Mesenchymal stem cell (in vitro differentiated cells and primary cell): Measurements from ENCODE around the gene JUN.
A peak's percentile ranks its signal among the peaks of the same experiment; 100 is the strongest.

Source experiments
- DNase-seq: peaks from one replicate; pipeline ENCODE4 v3.0.0-alpha.2; 2013
- H2AFZ ChIP-seq: one replicate; pipeline ENCODE4 v1.6.1; 2013; ENCODE audit warnings: low read depth, mild to moderate bottlenecking, control low read depth, inconsistent platforms, low read length, moderate library complexity
- H2AK5ac ChIP-seq: 2 replicates; pipeline ENCODE4 v1.6.1; 2013; ENCODE audit warnings: low read length, moderate library complexity, mild to moderate bottlenecking, inconsistent platforms; ENCODE audit not compliant: severe bottlenecking
- H2BK120ac ChIP-seq: one replicate; pipeline ENCODE4 v1.6.1; 2013; ENCODE audit warnings: low read depth, mild to moderate bottlenecking, inconsistent platforms, low read length, moderate library complexity
- H2BK12ac ChIP-seq, 2 experiments: one replicate each; pipeline ENCODE4 v1.6.1; 2013; ENCODE audit warnings: inconsistent platforms in 2 of 2, low read length in 2 of 2, mild to moderate bottlenecking in 2 of 2, moderate library complexity in 2 of 2, control low read depth in 1 of 2
- H2BK15ac ChIP-seq: one replicate; pipeline ENCODE4 v1.6.1; 2013; ENCODE audit warnings: mild to moderate bottlenecking, low read depth, inconsistent platforms; ENCODE audit not compliant: poor library complexity, severe bottlenecking
- H2BK5ac ChIP-seq: 2 replicates; pipeline ENCODE4 v1.6.1; 2013; ENCODE audit warnings: low read depth, mild to moderate bottlenecking, low read length, control low read depth, inconsistent platforms; ENCODE audit not compliant: poor library complexity, severe bottlenecking
- H3K14ac ChIP-seq, 2 experiments: one replicate each; pipeline ENCODE4 v1.6.1; 2013; ENCODE audit warnings: inconsistent platforms in 2 of 2, low read length in 2 of 2, control low read depth in 1 of 2, mild to moderate bottlenecking in 1 of 2, moderate library complexity in 1 of 2
- H3K18ac ChIP-seq, 2 experiments: one replicate each; pipeline ENCODE4 v1.6.1; 2013; ENCODE audit warnings: inconsistent platforms in 2 of 2, low read length in 2 of 2, control low read depth in 1 of 2, low read depth in 1 of 2, mild to moderate bottlenecking in 1 of 2
- H3K23ac ChIP-seq, 2 experiments: one replicate each; pipeline ENCODE4 v1.6.1; 2013; ENCODE audit warnings: inconsistent platforms in 2 of 2, low read length in 2 of 2, mild to moderate bottlenecking in 2 of 2, moderate library complexity in 2 of 2, control low read depth in 1 of 2
- H3K27ac ChIP-seq: 2 replicates; pipeline ENCODE4 v1.5.1; 2013; ENCODE audit warnings: mild to moderate bottlenecking, moderate library complexity, low read length, control low read depth, inconsistent platforms; ENCODE audit not compliant: poor library complexity, severe bottlenecking
- H3K27me3 ChIP-seq, 2 experiments: 2 replicates each; pipeline versions ENCODE4 v1.6.1 to v1.7.0; 2013; ENCODE audit warnings: low read length in 2 of 2, mild to moderate bottlenecking in 2 of 2, moderate library complexity in 2 of 2, control low read depth in 1 of 2, inconsistent platforms in 1 of 2; ENCODE audit not compliant: control insufficient read depth in 1 of 2, insufficient read depth in 1 of 2
- H3K36me3 ChIP-seq, 2 experiments: 2 replicates each; pipeline versions ENCODE4 v1.6.1 to v1.7.0; 2013; ENCODE audit warnings: low read length in 2 of 2, control low read depth in 1 of 2, inconsistent platforms in 1 of 2, low read depth in 1 of 2, mild to moderate bottlenecking in 1 of 2; ENCODE audit not compliant: insufficient read depth in 2 of 2, control insufficient read depth in 1 of 2
- H3K4ac ChIP-seq, 2 experiments: one replicate each; pipeline ENCODE4 v1.6.1; 2013; ENCODE audit warnings: inconsistent platforms in 2 of 2, low read length in 2 of 2, mild to moderate bottlenecking in 2 of 2, moderate library complexity in 2 of 2, control low read depth in 1 of 2, low read depth in 1 of 2
- H3K4me1 ChIP-seq: 2 replicates; pipeline ENCODE4 v1.6.1; 2013; ENCODE audit warnings: low read depth, low read length, control low read depth; ENCODE audit not compliant: control insufficient read depth, insufficient read depth
- H3K4me2 ChIP-seq: 2 replicates; pipeline ENCODE4 v1.6.1; 2013; ENCODE audit warnings: low read length, mild to moderate bottlenecking, inconsistent platforms; ENCODE audit not compliant: poor library complexity, severe bottlenecking
- H3K4me3 ChIP-seq, 2 experiments: 2 replicates each; pipeline versions ENCODE4 v1.5.1 to v1.7.0; 2013; ENCODE audit warnings: low read length in 2 of 2, mild to moderate bottlenecking in 2 of 2, control low read depth in 1 of 2, low read depth in 1 of 2; ENCODE audit not compliant: insufficient read depth in 1 of 2
- H3K79me1 ChIP-seq: replicated peaks from 2 replicates; pipeline ENCODE4 v1.6.1; 2013; ENCODE audit warnings: mild to moderate bottlenecking, control low read depth, low read length, inconsistent platforms; ENCODE audit not compliant: poor library complexity, severe bottlenecking
- H3K9ac ChIP-seq: 2 replicates; pipeline ENCODE4 v1.7.0; 2013; ENCODE audit warnings: mild to moderate bottlenecking, low read length, moderate library complexity
- H3K9me3 ChIP-seq: 2 replicates; pipeline ENCODE4 v1.7.0; 2013; ENCODE audit warnings: mild to moderate bottlenecking, low read length; ENCODE audit not compliant: control insufficient read depth
- H4K8ac ChIP-seq: one replicate; pipeline ENCODE4 v1.6.1; 2013; ENCODE audit warnings: inconsistent platforms, mild to moderate bottlenecking, low read length, moderate library complexity
- H4K91ac ChIP-seq: one replicate; pipeline ENCODE4 v1.6.1; 2013; ENCODE audit warnings: mild to moderate bottlenecking, low read length, inconsistent platforms
- WGBS: methylation state at CpG from one replicate; pipeline ENCODE4 v1.1.7; 2013; ENCODE audit warnings: mixed read lengths; 5-methylcytosine and 5-hydroxymethylcytosine counted together

The JUN gene

GRCh38 chr1:58813361-58813760, 29.5 kb upstream of the JUN start:
- Histone ChIP-seq H3K9me3 (no peaks in the 10 kb centered on the region), H3K4me2 (no peak overlapping the region), H3K4me1 (peaks cover 18% of the 10 kb centered on the region), H3K79me1 (peaks cover 4% of the 10 kb centered on the region), H3K18ac (peak overlapping the region; percentile 14 to 22), H3K27me3 (no peaks in the 10 kb centered on the region), H2AFZ (no peak overlapping the region), H3K4ac (peak overlapping the region; percentile 74 to 84), H2BK120ac (no peak overlapping the region), H3K14ac (no peak overlapping the region), H4K8ac (no peak overlapping the region), H4K91ac (peak overlapping the region; percentile 52), H3K4me3 (no peak overlapping the region), H2AK5ac (peak overlapping the region; percentile 23), H3K9ac (no peak overlapping the region), H2BK15ac (peak overlapping the region; percentile 87), H3K36me3 (no peaks in the 10 kb centered on the region), H2BK5ac (no peak overlapping the region), H3K27ac (no peak overlapping the region), H3K23ac (no peak overlapping the region), H2BK12ac (peak overlapping the region; percentile 40 to 80)
- WGBS = 63% methylated on average over 1 of the region's 1 CpG
- DNase-seq = peak; percentile 50

GRCh38 chr1:58812926-58813325, 29.1 kb upstream of the JUN start:
- 36% methylated on average over 2 of the region's 4 CpGs for WGBS

DNA sequence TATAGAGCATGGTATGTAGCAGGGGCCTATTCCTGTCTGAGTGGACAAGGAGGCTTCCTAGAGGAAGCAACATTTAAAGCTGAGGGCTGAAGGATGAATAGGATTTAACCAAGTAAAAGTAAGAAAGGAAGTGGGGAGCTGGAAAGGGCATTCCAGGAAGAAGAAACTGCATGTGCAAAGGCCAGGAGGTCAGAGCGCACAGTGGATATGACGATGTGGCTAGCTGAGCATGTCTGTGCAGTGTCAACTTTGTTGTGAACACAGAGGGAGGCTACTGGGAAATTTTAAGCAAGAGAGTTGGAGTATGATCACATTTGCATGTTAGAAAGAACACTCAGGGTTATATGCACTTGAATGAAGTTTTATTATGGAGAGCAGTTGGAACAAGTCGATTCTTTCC, 28.6 kb upstream of the JUN start:
- Histone ChIP-seq H2AK5ac (peak overlapping the region; percentile 24), H3K4me1 (peaks cover 18% of the 10 kb centered on the region), H3K23ac (no peak overlapping the region), H3K4me2 (no peak overlapping the region), H3K36me3 (no peaks in the 10 kb centered on the region), H3K27me3 (no peaks in the 10 kb centered on the region), H3K9ac (no peak overlapping the region), H3K27ac (no peak overlapping the region), H2AFZ (no peak overlapping the region), H2BK5ac (no peak overlapping the region), H2BK12ac (peak overlapping the region in 1 of 2 experiments; percentile 80), H3K9me3 (no peaks in the 10 kb centered on the region), H3K4ac (peak overlapping the region; percentile 6 to 66), H4K8ac (no peak overlapping the region), H3K14ac (no peak overlapping the region), H3K79me1 (peaks cover 4% of the 10 kb centered on the region), H3K18ac (peak overlapping the region; percentile 45 to 83), H2BK15ac (no peak overlapping the region), H3K4me3 (no peak overlapping the region), H4K91ac (no peak overlapping the region), H2BK120ac (no peak overlapping the region)
- DNase-seq = peak; percentile 81
- 61% methylated on average over 3 of the region's 3 CpGs for WGBS

More at GRCh38 chr1:58812926-58813325, 29.1 kb upstream of the JUN start:
- H2AFZ ChIP-seq = no peak overlapping the region
- no peak overlapping the region for H3K27ac ChIP-seq
- H2AK5ac ChIP-seq = peak overlapping the region; percentile 14
- peak overlapping the region in 1 of 2 experiments; percentile 45 for H3K18ac ChIP-seq
- peaks cover 4% of the 10 kb centered on the region for H3K79me1 ChIP-seq
- H3K36me3 ChIP-seq = no peaks in the 10 kb centered on the region
- peak overlapping the region in 1 of 2 experiments; percentile 6 for H3K4ac ChIP-seq
- no peak overlapping the region for H3K4me3 ChIP-seq
- H3K9ac ChIP-seq = no peak overlapping the region
- H2BK12ac ChIP-seq = peak overlapping the region in 1 of 2 experiments; percentile 65
- no peak overlapping the region for H2BK15ac ChIP-seq
- no peak overlapping the region for H3K23ac ChIP-seq
- no peaks in the 10 kb centered on the region for H3K9me3 ChIP-seq
- no peak overlapping the region for H2BK5ac ChIP-seq
- peak overlapping the region; percentile 24 for H2BK120ac ChIP-seq
- DNase-seq = no peak
- H3K4me2 ChIP-seq = no peak overlapping the region
- peaks cover 18% of the 10 kb centered on the region for H3K4me1 ChIP-seq
- no peak overlapping the region for H3K14ac ChIP-seq
- peak overlapping the region; percentile 30 for H4K91ac ChIP-seq
- no peaks in the 10 kb centered on the region for H3K27me3 ChIP-seq
- H4K8ac ChIP-seq = no peak overlapping the region

DNA sequence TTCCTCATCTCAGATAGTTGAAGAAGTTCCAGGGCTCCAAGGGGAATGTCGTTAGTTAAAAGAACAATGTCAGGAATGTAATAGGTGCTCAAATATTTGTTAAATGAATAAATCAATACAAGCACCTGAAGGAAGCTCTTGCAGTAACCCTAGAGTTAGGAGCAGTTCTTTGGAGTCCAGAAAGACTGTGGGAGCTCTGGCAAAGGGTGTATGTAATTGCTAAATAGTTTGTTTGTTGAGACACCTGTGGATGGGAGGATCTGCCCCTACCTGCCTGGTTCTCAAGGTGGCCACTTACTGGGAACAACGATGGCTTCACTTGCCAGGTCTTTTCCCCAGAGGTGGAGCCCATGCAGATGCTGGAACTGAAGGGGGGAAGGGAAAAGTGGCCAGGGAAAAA, 27.5 kb upstream of the JUN start:
- Histone ChIP-seq H3K27me3 (no peaks in the 10 kb centered on the region), H3K4ac (no peak overlapping the region), H2BK120ac (no peak overlapping the region), H3K18ac (peak overlapping the region; percentile 18 to 28), H3K23ac (no peak overlapping the region), H3K4me1 (peaks cover 16% of the 10 kb centered on the region), H2BK12ac (peak overlapping the region in 1 of 2 experiments; percentile 38), H3K14ac (no peak overlapping the region), H4K8ac (no peak overlapping the region), H3K4me2 (no peak overlapping the region), H2BK5ac (no peak overlapping the region), H3K36me3 (no peaks in the 10 kb centered on the region), H2AFZ (no peak overlapping the region), H3K27ac (no peak overlapping the region), H3K4me3 (no peak overlapping the region), H3K9ac (no peak overlapping the region), H4K91ac (no peak overlapping the region), H2BK15ac (no peak overlapping the region), H3K79me1 (peaks cover 4% of the 10 kb centered on the region), H2AK5ac (peak overlapping the region; percentile 17), H3K9me3 (no peaks in the 10 kb centered on the region)
- 96% methylated on average over 2 of the region's 2 CpGs for WGBS
- DNase-seq = no peak
